Neural cell (in vitro differentiated cells): ENCODE measurements around the gene OBSCN.

ENCODE experiments used
- EP300 ChIP-seq: fragments of 450-650 bp; conservative IDR thresholded peaks from 2 replicates; pipeline ENCODE4 v1.6.1; 2014; ENCODE audit warnings: antibody characterized with exemption, mild to moderate bottlenecking, moderate library complexity; ENCODE audit not compliant: poor library complexity, severe bottlenecking
- EZH2 ChIP-seq: fragments of 200-600, 300-800 bp; shearing (Covaris generic), sonication (generic); IDR thresholded peaks from 2 replicates; pipeline ENCODE4 v1.6.1; 2014; ENCODE audit warnings: antibody characterized with exemption, low read length, borderline replicate concordance, mild to moderate bottlenecking; ENCODE audit not compliant: insufficient read depth, poor library complexity, severe bottlenecking
- MXI1 ChIP-seq: fragments of 450-650 bp; conservative IDR thresholded peaks from 2 replicates; pipeline ENCODE4 v1.6.1; 2014; ENCODE audit warnings: antibody characterized with exemption, mild to moderate bottlenecking; ENCODE audit not compliant: poor library complexity, severe bottlenecking
- POLR2AphosphoS5 ChIP-seq: IDR thresholded peaks from 2 replicates; pipeline ENCODE4 v1.6.1; 2012
- RAD21 ChIP-seq: fragments of 450-650 bp; conservative IDR thresholded peaks from 2 replicates; pipeline ENCODE4 v1.6.1; 2014; ENCODE audit warnings: antibody characterized with exemption, mild to moderate bottlenecking, moderate library complexity
- SMC3 ChIP-seq: fragments of 450-650 bp; conservative IDR thresholded peaks from 2 replicates; pipeline ENCODE4 v1.6.1; 2014; ENCODE audit warnings: antibody characterized with exemption, mild to moderate bottlenecking, moderate library complexity; ENCODE audit not compliant: poor library complexity
- TAF1 ChIP-seq: IDR thresholded peaks from 2 replicates; pipeline ENCODE4 v1.6.1; 2012; ENCODE audit warnings: low read depth
- TF ChIP-seq, protein P1 (sequence below): fragments of 450-650 bp; IDR thresholded peaks from 2 replicates; pipeline ENCODE4 v1.5.1; 2014; ENCODE audit warnings: antibody characterized with exemption, mild to moderate bottlenecking, moderate library complexity; ENCODE audit not compliant: poor library complexity, severe bottlenecking
- TF ChIP-seq, protein P2 (sequence below): IDR thresholded peaks from 2 replicates; pipeline ENCODE4 v1.6.1; 2012; ENCODE audit warnings: borderline replicate concordance

DNA sequence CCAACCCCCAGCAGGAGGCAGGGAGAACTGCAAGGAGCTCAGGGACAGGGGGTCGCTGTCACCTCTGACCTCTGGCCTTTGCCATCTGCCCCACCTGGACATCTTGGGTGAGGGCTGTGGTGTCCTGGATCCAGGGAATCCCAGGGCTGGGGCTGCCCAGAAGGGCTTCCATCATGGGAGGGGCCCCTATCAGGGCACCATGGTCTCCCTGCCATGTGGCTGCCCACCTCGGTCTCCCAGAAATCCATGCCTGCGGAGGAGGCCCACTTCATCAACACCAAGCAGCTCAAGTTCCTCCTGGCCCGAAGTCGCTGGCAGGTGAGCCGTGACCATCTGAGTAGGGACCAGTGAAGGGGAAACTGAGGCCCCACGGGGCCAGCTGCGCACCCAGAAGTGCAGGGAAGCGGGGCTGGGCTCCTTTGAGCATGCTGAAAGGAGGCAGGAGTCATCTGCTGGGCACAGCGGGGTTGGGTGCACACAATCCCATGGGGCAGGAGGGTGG lies 162.6 kb downstream of the OBSCN start:
- TF ChIP-seq POLR2AphosphoS5 (no peak), RAD21 (no peak), SMC3 (no peak), EZH2 (no peak), TAF1 (no peak), EP300 (no peak), MXI1 (no peak)
- TF ChIP-seq, protein P1, sequence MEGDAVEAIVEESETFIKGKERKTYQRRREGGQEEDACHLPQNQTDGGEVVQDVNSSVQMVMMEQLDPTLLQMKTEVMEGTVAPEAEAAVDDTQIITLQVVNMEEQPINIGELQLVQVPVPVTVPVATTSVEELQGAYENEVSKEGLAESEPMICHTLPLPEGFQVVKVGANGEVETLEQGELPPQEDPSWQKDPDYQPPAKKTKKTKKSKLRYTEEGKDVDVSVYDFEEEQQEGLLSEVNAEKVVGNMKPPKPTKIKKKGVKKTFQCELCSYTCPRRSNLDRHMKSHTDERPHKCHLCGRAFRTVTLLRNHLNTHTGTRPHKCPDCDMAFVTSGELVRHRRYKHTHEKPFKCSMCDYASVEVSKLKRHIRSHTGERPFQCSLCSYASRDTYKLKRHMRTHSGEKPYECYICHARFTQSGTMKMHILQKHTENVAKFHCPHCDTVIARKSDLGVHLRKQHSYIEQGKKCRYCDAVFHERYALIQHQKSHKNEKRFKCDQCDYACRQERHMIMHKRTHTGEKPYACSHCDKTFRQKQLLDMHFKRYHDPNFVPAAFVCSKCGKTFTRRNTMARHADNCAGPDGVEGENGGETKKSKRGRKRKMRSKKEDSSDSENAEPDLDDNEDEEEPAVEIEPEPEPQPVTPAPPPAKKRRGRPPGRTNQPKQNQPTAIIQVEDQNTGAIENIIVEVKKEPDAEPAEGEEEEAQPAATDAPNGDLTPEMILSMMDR: no peak
- TF ChIP-seq, protein P2, sequence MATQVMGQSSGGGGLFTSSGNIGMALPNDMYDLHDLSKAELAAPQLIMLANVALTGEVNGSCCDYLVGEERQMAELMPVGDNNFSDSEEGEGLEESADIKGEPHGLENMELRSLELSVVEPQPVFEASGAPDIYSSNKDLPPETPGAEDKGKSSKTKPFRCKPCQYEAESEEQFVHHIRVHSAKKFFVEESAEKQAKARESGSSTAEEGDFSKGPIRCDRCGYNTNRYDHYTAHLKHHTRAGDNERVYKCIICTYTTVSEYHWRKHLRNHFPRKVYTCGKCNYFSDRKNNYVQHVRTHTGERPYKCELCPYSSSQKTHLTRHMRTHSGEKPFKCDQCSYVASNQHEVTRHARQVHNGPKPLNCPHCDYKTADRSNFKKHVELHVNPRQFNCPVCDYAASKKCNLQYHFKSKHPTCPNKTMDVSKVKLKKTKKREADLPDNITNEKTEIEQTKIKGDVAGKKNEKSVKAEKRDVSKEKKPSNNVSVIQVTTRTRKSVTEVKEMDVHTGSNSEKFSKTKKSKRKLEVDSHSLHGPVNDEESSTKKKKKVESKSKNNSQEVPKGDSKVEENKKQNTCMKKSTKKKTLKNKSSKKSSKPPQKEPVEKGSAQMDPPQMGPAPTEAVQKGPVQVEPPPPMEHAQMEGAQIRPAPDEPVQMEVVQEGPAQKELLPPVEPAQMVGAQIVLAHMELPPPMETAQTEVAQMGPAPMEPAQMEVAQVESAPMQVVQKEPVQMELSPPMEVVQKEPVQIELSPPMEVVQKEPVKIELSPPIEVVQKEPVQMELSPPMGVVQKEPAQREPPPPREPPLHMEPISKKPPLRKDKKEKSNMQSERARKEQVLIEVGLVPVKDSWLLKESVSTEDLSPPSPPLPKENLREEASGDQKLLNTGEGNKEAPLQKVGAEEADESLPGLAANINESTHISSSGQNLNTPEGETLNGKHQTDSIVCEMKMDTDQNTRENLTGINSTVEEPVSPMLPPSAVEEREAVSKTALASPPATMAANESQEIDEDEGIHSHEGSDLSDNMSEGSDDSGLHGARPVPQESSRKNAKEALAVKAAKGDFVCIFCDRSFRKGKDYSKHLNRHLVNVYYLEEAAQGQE: no peak
